Smooth muscle cell (in vitro differentiated cells): ENCODE results near the gene NHSL1. TPM values are rescaled to one million over a fixed set of nuclear protein-coding genes. Genes with fewer than 3 reads are reported as not detected.

ENCODE experiments used
- DNase-seq: peaks from one replicate; lab custom pipeline; 2025; ENCODE audit not compliant: unreplicated experiment; lab: John Stamatoyannopoulos, UW
- H2AFZ ChIP-seq: fragments of 200-600 bp; sonication (generic); 2 replicates; pipeline ENCODE4 v1.6.0; 2016; ENCODE audit warnings: antibody characterized with exemption, low read depth, mild to moderate bottlenecking
- H3F3A ChIP-seq: fragments of 200-600 bp; sonication (generic); 2 replicates; pipeline ENCODE4 v1.6.0; 2017; ENCODE audit warnings: antibody characterized with exemption, low read depth
- H3K27ac ChIP-seq: fragments of 200-600 bp; sonication (generic); 2 replicates; pipeline ENCODE4 v1.5.1; 2016; ENCODE audit warnings: low read depth, mild to moderate bottlenecking
- H3K27me3 ChIP-seq: fragments of 200-600 bp; sonication (generic); 2 replicates; pipeline ENCODE4 v1.6.1; 2016; ENCODE audit warnings: low read depth, mild to moderate bottlenecking
- H3K36me3 ChIP-seq: fragments of 200-600 bp; sonication (generic); 2 replicates; pipeline ENCODE4 v1.5.1; 2016; ENCODE audit warnings: low read depth
- H3K4me1 ChIP-seq: fragments of 200-600 bp; sonication (generic); 2 replicates; pipeline ENCODE4 v1.5.1; 2016; ENCODE audit warnings: low read depth
- H3K4me2 ChIP-seq: fragments of 200-600 bp; sonication (generic); 2 replicates; pipeline ENCODE4 v1.6.0; 2016; ENCODE audit warnings: mild to moderate bottlenecking
- H3K4me3 ChIP-seq: fragments of 200-600 bp; sonication (generic); 2 replicates; pipeline ENCODE4 v1.5.1; 2016; ENCODE audit warnings: mild to moderate bottlenecking
- H3K79me2 ChIP-seq: fragments of 200-600 bp; sonication (generic); 2 replicates; pipeline ENCODE4 v1.6.0; 2016; ENCODE audit warnings: low read depth, mild to moderate bottlenecking
- H3K9ac ChIP-seq: fragments of 200-600 bp; sonication (generic); 2 replicates; pipeline ENCODE4 v1.6.0; 2016; ENCODE audit warnings: low read depth
- H3K9me3 ChIP-seq: fragments of 200-600 bp; sonication (generic); replicated peaks from 2 replicates; pipeline ENCODE4 v1.5.1; 2016; ENCODE audit warnings: low read depth
- H4K20me1 ChIP-seq: fragments of 200-600 bp; sonication (generic); 2 replicates; pipeline ENCODE4 v1.6.0; 2016; ENCODE audit warnings: low read depth
- CTCF ChIP-seq: fragments of 200-600 bp; sonication (generic); IDR thresholded peaks from 2 replicates; pipeline ENCODE4 v1.5.1; 2017; ENCODE audit warnings: borderline replicate concordance, mild to moderate bottlenecking, antibody characterized with exemption; ENCODE audit not compliant: insufficient read depth, poor library complexity, severe bottlenecking
- WGBS: methylation state at CpG from one replicate; pipeline ENCODE4 v1.1.7; 2016; ENCODE audit warnings: low lambda C conversion rate; 5-methylcytosine and 5-hydroxymethylcytosine counted together
- polyA plus RNA-seq: library from polyadenylated mRNA; unstranded; fragments of >200 nt; fragmentation: Nextera tagmentation; extraction: Ambion mirVana; gene quantifications from 2 replicates; pipeline ENCODE4 v1.2.1, GENCODE V29; 2016
- total RNA-seq: library from RNA; depleted of rRNA; stranded (reverse); fragments of >200 nt; gene quantifications from 2 replicates; pipeline ENCODE4 v1.2.3, GENCODE V29; 2014

The NHSL1 gene
- total and polyA plus RNA-seq, 2 experiments from 2014 or later, result 6.6 to 7.2 TPM

GRCh38 chr6:138382498-138383265 lies 116.6 kb downstream of the NHSL1 start:
- Histone ChIP-seq H3K27me3 (no peaks in the 10 kb centered on the region), H3K36me3 (no peaks in the 10 kb centered on the region), H3K4me3 (no peak overlapping the region), H3K4me2 (no peak overlapping the region), H3K4me1 (no peaks in the 10 kb centered on the region), H3K9ac (no peak overlapping the region), H4K20me1 (no peaks in the 10 kb centered on the region), H3K9me3 (no peaks in the 10 kb centered on the region), H3K27ac (no peak overlapping the region), H3F3A (no peaks in the 10 kb centered on the region), H3K79me2 (no peaks in the 10 kb centered on the region), H2AFZ (no peak overlapping the region)
- 80% methylated on average over 8 of the region's 8 CpGs for WGBS
- no peak for DNase-seq
- no peak for TF ChIP-seq CTCF

- Histone ChIP-seq H3K9me3 (no peaks in the 10 kb centered on the region), H3K36me3 (no peaks in the 10 kb centered on the region), H3K4me1 (no peaks in the 10 kb centered on the region), H3F3A (no peaks in the 10 kb centered on the region), H3K27me3 (no peaks in the 10 kb centered on the region), H3K9ac (no peak overlapping the region), H2AFZ (no peak overlapping the region), H3K4me3 (no peak overlapping the region), H3K4me2 (no peak overlapping the region), H3K27ac (no peak overlapping the region), H4K20me1 (no peaks in the 10 kb centered on the region), H3K79me2 (no peaks in the 10 kb centered on the region)
- no peak for DNase-seq
- 80% methylated on average over 4 of the region's 4 CpGs for WGBS
- no peak for TF ChIP-seq CTCF
Observed at GRCh38 chr6:138378463-138378862, 120.8 kb downstream of the NHSL1 start.

GRCh38 chr6:138377844-138378243 lies 121.5 kb downstream of the NHSL1 start, which contains the start of gene SMIM28:
SMIM28 (plus strand) TSS chr6:138377905; CDS start chr6:138378073, 168 bp downstream.
- Histone ChIP-seq H3K9me3 (no peaks in the 10 kb centered on the region), H3F3A (no peaks in the 10 kb centered on the region), H3K4me2 (no peak within 1 kb of the TSS), H3K4me3 (no peak within 1 kb of the TSS), H3K9ac (no peak within 1 kb of the TSS), H4K20me1 (no peaks in the 10 kb centered on the region), H3K27ac (no peak within 1 kb of the TSS), H3K79me2 (no peaks in the 10 kb centered on the region), H3K27me3 (no peaks in the 10 kb centered on the region), H3K36me3 (no peaks in the 10 kb centered on the region), H3K4me1 (no peaks in the 10 kb centered on the region), H2AFZ (no peak within 1 kb of the TSS)
- WGBS, result 92% methylated on average over 6 of the region's 6 CpGs
- TF ChIP-seq CTCF, result no peak
- no peak for DNase-seq

GRCh38 chr6:138377042-138377441 lies 122.3 kb downstream of the NHSL1 start:
- H3K9me3 ChIP-seq, result no peaks in the 10 kb centered on the region
- no peaks in the 10 kb centered on the region for H3K36me3 ChIP-seq
- no peaks in the 10 kb centered on the region for H3K79me2 ChIP-seq
- H3K9ac ChIP-seq, result no peak overlapping the region
- H3K27ac ChIP-seq, result no peak overlapping the region
- no peaks in the 10 kb centered on the region for H4K20me1 ChIP-seq
- H3K4me3 ChIP-seq, result no peak overlapping the region
- DNase-seq, result no peak
- H2AFZ ChIP-seq, result no peak overlapping the region
- TF ChIP-seq CTCF, result no peak
- no peaks in the 10 kb centered on the region for H3K27me3 ChIP-seq
- no peaks in the 10 kb centered on the region for H3F3A ChIP-seq
- H3K4me2 ChIP-seq, result no peak overlapping the region
- H3K4me1 ChIP-seq, result no peaks in the 10 kb centered on the region
